NCI-H1105 treated with DMSO at 0.1 percent for 48 hours (cell line): ENCODE results near the gene IFNAR1.
"Not testable (repeated sequence)": the region's sequence is repeated elsewhere in the genome, so short reads cannot be mapped to it uniquely, and the experiment has no call there.

Experiments used
- DNase-seq: peaks from one replicate; lab custom pipeline; 2025; lab: John Stamatoyannopoulos, UW

IFNAR1 gene

GRCh38 chr21:33308586-33309490, 15.9 kb upstream of the IFNAR1 start:
- DNase-seq: peak; percentile 93

GRCh38 chr21:33309778-33310177, 15.0 kb upstream of the IFNAR1 start:
- DNase-seq: no peak

GRCh38 chr21:33312121-33312520, 12.6 kb upstream of the IFNAR1 start:
- no peak for DNase-seq

- DNase-seq: no peak
These were observed 11.6 kb upstream of the IFNAR1 start for GRCh38 chr21:33313183-33313582.

GRCh38 chr21:33313611-33314010, 11.2 kb upstream of the IFNAR1 start:
- no peak for DNase-seq

GRCh38 chr21:33314111-33314510, 10.7 kb upstream of the IFNAR1 start:
- DNase-seq: no peak

GRCh38 chr21:33315946-33316710, 8.6 kb upstream of the IFNAR1 start:
- no peak for DNase-seq

GRCh38 chr21:33317145-33317544, 7.6 kb upstream of the IFNAR1 start:
- DNase-seq: no peak

- no peak for DNase-seq
These were observed 6.8 kb upstream of the IFNAR1 start for GRCh38 chr21:33317786-33318486.

GRCh38 chr21:33321005-33321404, 3.8 kb upstream of the IFNAR1 start:
- DNase-seq: not testable (repeated sequence)

- DNase-seq: not testable (repeated sequence)
These were observed 1.2 kb upstream of the IFNAR1 start for GRCh38 chr21:33323610-33324009.

- DNase-seq: peak; percentile 73
These were observed 675 bp downstream of the IFNAR1 start for GRCh38 chr21:33325222-33326067.

GRCh38 chr21:33327326-33327725, 2.6 kb downstream of the IFNAR1 start:
- no peak for DNase-seq

- DNase-seq: no peak
These were observed 3.1 kb downstream of the IFNAR1 start for GRCh38 chr21:33327792-33328433.

GRCh38 chr21:33330726-33331125, 6.0 kb downstream of the IFNAR1 start:
- DNase-seq: no peak

- no peak for DNase-seq
These were observed 7.4 kb downstream of the IFNAR1 start for GRCh38 chr21:33332143-33332542.

GRCh38 chr21:33334191-33334590, 9.4 kb downstream of the IFNAR1 start:
- no peak for DNase-seq

GRCh38 chr21:33334824-33335223, 10.1 kb downstream of the IFNAR1 start:
- DNase-seq: no peak

GRCh38 chr21:33339135-33339534, 14.4 kb downstream of the IFNAR1 start:
- no peak for DNase-seq

GRCh38 chr21:33339918-33340317, 15.1 kb downstream of the IFNAR1 start:
- no peak for DNase-seq

GRCh38 chr21:33345751-33346238, 21.0 kb downstream of the IFNAR1 start:
- no peak for DNase-seq
